Sigmoid colon (tissue), 7 donors: Measurements from ENCODE around the gene SEMA3B. TPM values are rescaled to one million over a fixed set of nuclear protein-coding genes. Genes with fewer than 3 reads are reported as not detected.
"Not testable (repeated sequence)": the region's sequence is repeated elsewhere in the genome, so short reads cannot be mapped to it uniquely, and the experiment has no call there.

ENCODE experiments used
- DNase-seq: peaks from one replicate; pipeline ENCODE4 v3.0.0-alpha.2; 2019
- H3K27ac ChIP-seq, 4 donors: fragments of 200-600 bp; sonication (generic); one replicate each; pipeline ENCODE4 v1.5.1; 2016 to 2019; ENCODE audit warnings: mild to moderate bottlenecking in 1 of 4
- H3K27me3 ChIP-seq, 3 donors: fragments of 200-600 bp; sonication (generic); one replicate each; pipeline ENCODE4 v1.5.1; 2019; ENCODE audit warnings: mild to moderate bottlenecking in 1 of 3
- H3K36me3 ChIP-seq, 4 donors: fragments of 200-600 bp; sonication (generic); one replicate each; pipeline ENCODE4 v1.5.1; 2016 to 2019
- H3K4me1 ChIP-seq, 4 donors: fragments of 200-600 bp; sonication (generic); one replicate each; pipeline ENCODE4 v1.5.1; 2017 to 2019
- H3K4me3 ChIP-seq, 4 donors: fragments of 200-600 bp; sonication (generic); one replicate each; pipeline ENCODE4 v1.5.1; 2017 to 2019; ENCODE audit warnings: mild to moderate bottlenecking in 2 of 4, moderate library complexity in 1 of 4
- H3K9me3 ChIP-seq, 4 donors: fragments of 200-600 bp in 3 of 4; sonication (generic) in 3 of 4; one replicate each; pipeline versions ENCODE4 v1.5.1 to v1.6.1; 2013 to 2019
- CTCF ChIP-seq, 4 experiments: fragments of 450-650 bp in 3 of 4; fragments of 200-600 bp in 1 of 4; IDR thresholded peaks; one replicate each; pipeline ENCODE4 v1.5.1; 2016 to 2019; ENCODE audit warnings: antibody characterized with exemption in 4 of 4, mild to moderate bottlenecking in 3 of 4, moderate library complexity in 2 of 4
- EP300 ChIP-seq, 4 donors: sonication (generic); formaldehyde crosslinking; IDR thresholded peaks; one replicate each; pipeline ENCODE4 v1.6.1; 2017; ENCODE audit warnings: antibody characterized with exemption in 4 of 4
- POLR2A ChIP-seq, 2 donors: fragments of 450-650 bp; IDR thresholded peaks; one replicate each; pipeline ENCODE4 v1.6.1; 2016; ENCODE audit warnings: antibody characterized with exemption in 2 of 2, mild to moderate bottlenecking in 2 of 2, moderate library complexity in 2 of 2
- POLR2AphosphoS5 ChIP-seq, 4 donors: sonication (generic); formaldehyde crosslinking; IDR thresholded peaks; one replicate each; pipeline ENCODE4 v1.6.1; 2017; ENCODE audit warnings: antibody characterized with exemption in 4 of 4
- WGBS, 2 donors: extraction: QIAGEN DNeasy Blood & Tissue Kit; methylation state at CpG; one replicate each; pipeline ENCODE4 v1.1.7; 2013; 5-methylcytosine and 5-hydroxymethylcytosine counted together
- intact Hi-C: fragments of 100-400 bp; cut with DNase I; formaldehyde crosslinking; loops from one replicate; pipeline ENCODE4 v1.15.1; 2023
- polyA plus RNA-seq, 3 donors: library from polyadenylated mRNA; stranded (reverse); fragments of 200-250 nt; gene quantifications; one replicate each; pipeline ENCODE4 v1.2.3, GENCODE V29; 2013
- total RNA-seq, 4 donors: library from RNA; depleted of rRNA; stranded (reverse); fragments of >200 nt; gene quantifications; one replicate each; pipeline ENCODE4 v1.1.0, GENCODE V29; 2016
- donor health status: healthy with polysubstance abuse.
- donor health status: Bipolar disorder and iron deficiency.
- donor health status: healthy.

SEMA3B gene
- total and polyA plus RNA-seq, 7 donors = 7.9 to 54.6 (median 24.6) TPM

- Histone ChIP-seq H3K27me3 (peaks cover 0 to 13% (median 0%) of the 10 kb centered on the region in 3 donors), H3K9me3 (no peaks in the 10 kb centered on the region), H3K4me3 (peak overlapping the region in 3 of 4 donors; percentile 34 to 43 (median 39)), H3K27ac (peak overlapping the region; percentile 93 to 99 (median 99)), H3K36me3 (peaks cover 0 to 4% (median 0%) of the 10 kb centered on the region in 4 donors), H3K4me1 (peaks cover 0 to 68% (median 60%) of the 10 kb centered on the region in 4 donors)
- 81 to 85% methylated on average over 19 of the region's 19 CpGs for WGBS, 2 donors
- no peak for DNase-seq
- intact Hi-C loops = no loop called here
- TF ChIP-seq CTCF (IDR thresholded peaks at IDR 0.05) = no peak
- TF ChIP-seq POLR2A (IDR thresholded peaks at IDR 0.05) = no peak
- peak in 2 of 4 donors; percentile 65 to 70 for TF ChIP-seq POLR2AphosphoS5 (IDR thresholded peaks at IDR 0.05)
- TF ChIP-seq EP300 (IDR thresholded peaks at IDR 0.05) = no peak
Observed at GRCh38 chr3:50270422-50271224, 1.7 kb downstream of the SEMA3B start.

- peaks cover 0 to 21% (median 0%) of the 10 kb centered on the region in 3 donors for H3K27me3 ChIP-seq
- H3K9me3 ChIP-seq = no peaks in the 10 kb centered on the region
- peaks cover 0 to 60% (median 52%) of the 10 kb centered on the region in 4 donors for H3K4me1 ChIP-seq
- H3K27ac ChIP-seq = peak overlapping the region in 3 of 4 donors; percentile 93 to 99 (median 99)
- H3K36me3 ChIP-seq = peaks cover 0 to 10% (median 0%) of the 10 kb centered on the region in 4 donors
- WGBS, 2 donors = 40 to 80% methylated on average over 10 of the region's 10 CpGs
- no peak for DNase-seq
- intact Hi-C loops = no loop called here
- TF ChIP-seq CTCF (IDR thresholded peaks at IDR 0.05) (no peak), POLR2A (IDR thresholded peaks at IDR 0.05) (no peak), EP300 (IDR thresholded peaks at IDR 0.05) (no peak), POLR2AphosphoS5 (IDR thresholded peaks at IDR 0.05) (no peak)
- peak overlapping the region in 1 of 4 donors; percentile 43 for H3K4me3 ChIP-seq
Observed at GRCh38 chr3:50271314-50271936, 2.5 kb downstream of the SEMA3B start.

GRCh38 chr3:50272538-50272910 lies 3.6 kb downstream of the SEMA3B start:
- H3K27ac ChIP-seq = peak overlapping the region in 3 of 4 donors; percentile 48 to 99 (median 65)
- H3K4me3 ChIP-seq = peak overlapping the region in 1 of 4 donors; percentile 45
- DNase-seq, H3K9me3 ChIP-seq: not testable (repeated sequence)
- 61 to 71% methylated on average over 10 of the region's 10 CpGs for WGBS, 2 donors
- H3K27me3 ChIP-seq = peaks cover 0 to 21% (median 0%) of the 10 kb centered on the region in 3 donors
- intact Hi-C loops = loop anchor here (2.0 kb wide), 1 partner anchor 80 kb away; no protein-coding TSS in a partner anchor
- peaks cover 0 to 49% (median 42%) of the 10 kb centered on the region in 4 donors for H3K4me1 ChIP-seq
- peaks cover 0 to 11% (median 0%) of the 10 kb centered on the region in 4 donors for H3K36me3 ChIP-seq

- Histone ChIP-seq H3K27ac (peak overlapping the region in 3 of 4 donors; percentile 48 to 99 (median 65)), H3K4me3 (peak overlapping the region in 3 of 4 donors; percentile 31 to 45 (median 35)), H3K27me3 (peaks cover 0 to 21% (median 0%) of the 10 kb centered on the region in 3 donors), H3K4me1 (peaks cover 0 to 43% (median 36%) of the 10 kb centered on the region in 4 donors), H3K36me3 (peaks cover 0 to 11% (median 0%) of the 10 kb centered on the region in 4 donors), H3K9me3 (no peaks in the 10 kb centered on the region)
- TF ChIP-seq POLR2A (IDR thresholded peaks at IDR 0.05) (no peak), POLR2AphosphoS5 (IDR thresholded peaks at IDR 0.05) (peak in 3 of 4 donors; percentile 20 to 38 (median 34)), CTCF (IDR thresholded peaks at IDR 0.05) (peak; percentile 97 to 99 (median 99)), EP300 (IDR thresholded peaks at IDR 0.05) (no peak)
- intact Hi-C loops = loop anchor here (1.0 to 2.0 kb wide), 3 partner anchors 13 to 80 kb away; no protein-coding TSS in a partner anchor
- DNase-seq = peak; percentile 92
- WGBS, 2 donors = 2 to 5% methylated on average over 61 of the region's 61 CpGs
Observed at GRCh38 chr3:50272911-50273688, 4.2 kb downstream of the SEMA3B start.
